ENCODE measurements around the gene PIEZO1.

PIEZO1 gene

GRCh38 chr16:88726408-88726749 is 58.6 kb downstream of the PIEZO1 start:
- no peaks in the 10 kb centered on the region for H3K4me1 ChIP-seq (ENCODE audit: control insufficient read depth, low read length)
- H3K4me3 ChIP-seq (ENCODE audit: low read length), result no peak overlapping the region
- H4K20me1 ChIP-seq (ENCODE audit: control insufficient read depth, insufficient read depth, low read depth, low read length), result no peaks in the 10 kb centered on the region
- H3K27ac ChIP-seq (ENCODE audit: low read depth, low read length), result no peak overlapping the region
- no peaks in the 10 kb centered on the region for H3F3A ChIP-seq (ENCODE audit: control insufficient read depth, insufficient read depth)
- H3K4me2 ChIP-seq (ENCODE audit: low read length), result no peak overlapping the region
- H3K27me3 ChIP-seq (ENCODE audit: control insufficient read depth, low read length), result no peaks in the 10 kb centered on the region
- TF ChIP-seq CTCF (IDR thresholded peaks at IDR 0.05; ENCODE audit: low read depth, low read length, poor library complexity, severe bottlenecking), result no peak
- no peak for TF ChIP-seq EZH2phosphoT487 (IDR thresholded peaks at IDR 0.05; ENCODE audit: borderline replicate concordance, low read length)
- no peaks in the 10 kb centered on the region for H3K79me2 ChIP-seq (ENCODE audit: control insufficient read depth, low read length)
- peaks cover 70% of the 10 kb centered on the region for H3K36me3 ChIP-seq (ENCODE audit: control insufficient read depth, low read length)
- H3K9me2 ChIP-seq (replicated peaks; ENCODE audit: control insufficient read depth, low read length), result no peaks in the 10 kb centered on the region
- H3K9me3 ChIP-seq (ENCODE audit: control insufficient read depth, insufficient read depth, low read length), result no peaks in the 10 kb centered on the region

- H3K27me3 ChIP-seq (ENCODE audit: control insufficient read depth, low read length), result no peaks in the 10 kb centered on the region
- peaks cover 70% of the 10 kb centered on the region for H3K36me3 ChIP-seq (ENCODE audit: control insufficient read depth, low read length)
- H3K4me2 ChIP-seq (ENCODE audit: low read length), result no peak overlapping the region
- no peaks in the 10 kb centered on the region for H3K79me2 ChIP-seq (ENCODE audit: control insufficient read depth, low read length)
- no peaks in the 10 kb centered on the region for H3K4me1 ChIP-seq (ENCODE audit: control insufficient read depth, low read length)
- H3K9me2 ChIP-seq (replicated peaks; ENCODE audit: control insufficient read depth, low read length), result no peaks in the 10 kb centered on the region
- H3K27ac ChIP-seq (ENCODE audit: low read depth, low read length), result no peak overlapping the region
- no peaks in the 10 kb centered on the region for H4K20me1 ChIP-seq (ENCODE audit: control insufficient read depth, insufficient read depth, low read depth, low read length)
- no peak overlapping the region for H3K4me3 ChIP-seq (ENCODE audit: low read length)
- no peaks in the 10 kb centered on the region for H3F3A ChIP-seq (ENCODE audit: control insufficient read depth, insufficient read depth)
- TF ChIP-seq EZH2phosphoT487 (IDR thresholded peaks at IDR 0.05; ENCODE audit: borderline replicate concordance, low read length) (no peak), CTCF (IDR thresholded peaks at IDR 0.05; ENCODE audit: low read depth, low read length, poor library complexity, severe bottlenecking) (no peak)
- H3K9me3 ChIP-seq (ENCODE audit: control insufficient read depth, insufficient read depth, low read length), result no peaks in the 10 kb centered on the region
These were observed 59.2 kb downstream of the PIEZO1 start for GRCh38 chr16:88725609-88726407.

GRCh38 chr16:88724855-88725555 is 60.0 kb downstream of the PIEZO1 start:
- no peak overlapping the region for H3K4me2 ChIP-seq (ENCODE audit: low read length)
- TF ChIP-seq CTCF (IDR thresholded peaks at IDR 0.05; ENCODE audit: low read depth, low read length, poor library complexity, severe bottlenecking) (no peak), EZH2phosphoT487 (IDR thresholded peaks at IDR 0.05; ENCODE audit: borderline replicate concordance, low read length) (no peak)
- no peaks in the 10 kb centered on the region for H3K27me3 ChIP-seq (ENCODE audit: control insufficient read depth, low read length)
- no peaks in the 10 kb centered on the region for H3K9me2 ChIP-seq (replicated peaks; ENCODE audit: control insufficient read depth, low read length)
- H3K4me1 ChIP-seq (ENCODE audit: control insufficient read depth, low read length), result no peaks in the 10 kb centered on the region
- H3K36me3 ChIP-seq (ENCODE audit: control insufficient read depth, low read length), result peaks cover 71% of the 10 kb centered on the region
- H3K27ac ChIP-seq (ENCODE audit: low read depth, low read length), result no peak overlapping the region
- H3K4me3 ChIP-seq (ENCODE audit: low read length), result no peak overlapping the region
- H3K79me2 ChIP-seq (ENCODE audit: control insufficient read depth, low read length), result no peaks in the 10 kb centered on the region
- no peaks in the 10 kb centered on the region for H3F3A ChIP-seq (ENCODE audit: control insufficient read depth, insufficient read depth)
- no peaks in the 10 kb centered on the region for H4K20me1 ChIP-seq (ENCODE audit: control insufficient read depth, insufficient read depth, low read depth, low read length)
- no peaks in the 10 kb centered on the region for H3K9me3 ChIP-seq (ENCODE audit: control insufficient read depth, insufficient read depth, low read length)

Measured in DOHH2 (cell line).